Iris pigment epithelial cell (primary cell): ENCODE data around the gene MSH3.
"Not testable (repeated sequence)": the region's sequence is repeated elsewhere in the genome, so short reads cannot be mapped to it uniquely, and the experiment has no call there.

Experiments used
- DNase-seq: peaks from one replicate; pipeline ENCODE4 v3.0.0-alpha.2; 2011; ENCODE audit warnings: low read depth

The MSH3 gene

GRCh38 chr5:80853413-80853812, 199.0 kb downstream of the MSH3 start:
- no peak for DNase-seq

GRCh38 chr5:80854583-80854982, 200.1 kb downstream of the MSH3 start:
- no peak for DNase-seq

GRCh38 chr5:80860924-80861613, 206.6 kb downstream of the MSH3 start:
- DNase-seq: peak; percentile 63

- DNase-seq: no peak
Measured at GRCh38 chr5:80863708-80864107, 209.3 kb downstream of the MSH3 start.

- no peak for DNase-seq
Measured at GRCh38 chr5:80864109-80864508, 209.7 kb downstream of the MSH3 start.

GRCh38 chr5:80864706-80865435, 210.4 kb downstream of the MSH3 start:
- no peak for DNase-seq

GRCh38 chr5:80865551-80865950, 211.1 kb downstream of the MSH3 start:
- peak; percentile 29 for DNase-seq

- DNase-seq: no peak
Measured at GRCh38 chr5:80866371-80866770, 211.9 kb downstream of the MSH3 start.

GRCh38 chr5:80867233-80867632, 212.8 kb downstream of the MSH3 start:
- DNase-seq: peak; percentile 69

- DNase-seq: no peak
Measured at GRCh38 chr5:80870442-80870841, 216.0 kb downstream of the MSH3 start.

GRCh38 chr5:80871541-80871961, 217.1 kb downstream of the MSH3 start:
- DNase-seq: peak; percentile 72

- DNase-seq: no peak
Measured at GRCh38 chr5:80874162-80874561, 219.7 kb downstream of the MSH3 start.

GRCh38 chr5:80877592-80877991, 223.1 kb downstream of the MSH3 start:
- no peak for DNase-seq

GRCh38 chr5:80881726-80882125, 227.3 kb downstream of the MSH3 start:
- no peak for DNase-seq

GRCh38 chr5:80883390-80883789, 228.9 kb downstream of the MSH3 start:
- not testable (repeated sequence) for DNase-seq

GRCh38 chr5:80884086-80884813, 229.8 kb downstream of the MSH3 start:
- DNase-seq: no peak

GRCh38 chr5:80884929-80885328, 230.5 kb downstream of the MSH3 start:
- DNase-seq: peak; percentile 31

- DNase-seq: peak; percentile 14
Measured at GRCh38 chr5:80885396-80886000, 231.0 kb downstream of the MSH3 start.

GRCh38 chr5:80894083-80894482, 239.6 kb downstream of the MSH3 start:
- DNase-seq: no peak

GRCh38 chr5:80895523-80895922, 241.1 kb downstream of the MSH3 start:
- DNase-seq: no peak

GRCh38 chr5:80902624-80903023, 248.2 kb downstream of the MSH3 start:
- not testable (repeated sequence) for DNase-seq

- DNase-seq: no peak
Measured at GRCh38 chr5:80904533-80905187, 250.2 kb downstream of the MSH3 start.
